NCI-H69 (cell line): ENCODE measurements around the gene BCL2L1.

ENCODE experiments used
- DNase-seq: peaks from one replicate; lab custom pipeline; 2025; lab: John Stamatoyannopoulos, UW

Gene BCL2L1

GRCh38 chr20:31723319-31724078 is 831 bp upstream of the BCL2L1 start:
- DNase-seq, result peak; percentile 100

DNA sequence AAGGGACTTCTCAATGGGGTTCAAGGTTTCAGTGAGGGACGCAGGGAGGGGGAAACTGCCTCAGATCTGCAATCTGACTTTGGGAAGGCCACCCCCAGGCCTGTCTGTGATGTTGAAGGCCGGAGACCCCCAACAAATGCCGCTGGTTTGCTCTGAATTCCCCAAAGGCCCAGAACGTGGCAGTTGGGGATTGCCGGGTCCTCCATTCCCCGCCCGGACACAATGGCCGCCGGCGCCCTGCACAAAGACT is 326 bp upstream of the BCL2L1 start:
- no peak for DNase-seq

DNA sequence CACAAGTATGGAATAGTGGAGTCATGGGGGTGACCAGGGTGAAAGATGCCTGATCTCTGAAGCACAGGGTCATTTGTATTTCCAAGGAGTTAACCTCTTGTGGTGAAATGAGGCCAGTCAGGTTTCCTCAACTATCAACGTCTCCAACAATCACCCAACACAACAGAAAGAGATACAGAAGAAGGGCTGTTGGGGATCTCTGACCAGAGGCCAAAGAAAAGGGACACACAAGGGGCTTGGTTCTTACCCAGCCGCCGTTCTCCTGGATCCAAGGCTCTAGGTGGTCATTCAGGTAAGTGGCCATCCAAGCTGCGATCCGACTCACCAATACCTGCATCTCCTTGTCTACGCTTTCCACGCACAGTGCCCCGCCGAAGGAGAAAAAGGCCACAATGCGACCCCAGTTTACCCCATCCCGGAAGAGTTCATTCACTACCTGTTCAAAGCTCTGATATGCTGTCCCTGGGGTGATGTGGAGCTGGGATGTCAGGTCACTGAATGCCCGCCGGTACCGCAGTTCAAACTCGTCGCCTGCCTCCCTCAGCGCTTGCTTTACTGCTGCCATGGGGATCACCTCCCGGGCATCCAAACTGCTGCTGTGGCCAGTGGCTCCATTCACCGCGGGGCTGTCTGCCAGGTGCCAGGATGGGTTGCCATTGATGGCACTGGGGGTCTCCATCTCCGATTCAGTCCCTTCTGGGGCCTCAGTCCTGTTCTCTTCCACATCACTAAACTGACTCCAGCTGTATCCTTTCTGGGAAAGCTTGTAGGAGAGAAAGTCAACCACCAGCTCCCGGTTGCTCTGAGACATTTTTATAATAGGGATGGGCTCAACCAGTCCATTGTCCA is 1.0 kb downstream of the BCL2L1 start:
- peak; percentile 76 for DNase-seq

DNA sequence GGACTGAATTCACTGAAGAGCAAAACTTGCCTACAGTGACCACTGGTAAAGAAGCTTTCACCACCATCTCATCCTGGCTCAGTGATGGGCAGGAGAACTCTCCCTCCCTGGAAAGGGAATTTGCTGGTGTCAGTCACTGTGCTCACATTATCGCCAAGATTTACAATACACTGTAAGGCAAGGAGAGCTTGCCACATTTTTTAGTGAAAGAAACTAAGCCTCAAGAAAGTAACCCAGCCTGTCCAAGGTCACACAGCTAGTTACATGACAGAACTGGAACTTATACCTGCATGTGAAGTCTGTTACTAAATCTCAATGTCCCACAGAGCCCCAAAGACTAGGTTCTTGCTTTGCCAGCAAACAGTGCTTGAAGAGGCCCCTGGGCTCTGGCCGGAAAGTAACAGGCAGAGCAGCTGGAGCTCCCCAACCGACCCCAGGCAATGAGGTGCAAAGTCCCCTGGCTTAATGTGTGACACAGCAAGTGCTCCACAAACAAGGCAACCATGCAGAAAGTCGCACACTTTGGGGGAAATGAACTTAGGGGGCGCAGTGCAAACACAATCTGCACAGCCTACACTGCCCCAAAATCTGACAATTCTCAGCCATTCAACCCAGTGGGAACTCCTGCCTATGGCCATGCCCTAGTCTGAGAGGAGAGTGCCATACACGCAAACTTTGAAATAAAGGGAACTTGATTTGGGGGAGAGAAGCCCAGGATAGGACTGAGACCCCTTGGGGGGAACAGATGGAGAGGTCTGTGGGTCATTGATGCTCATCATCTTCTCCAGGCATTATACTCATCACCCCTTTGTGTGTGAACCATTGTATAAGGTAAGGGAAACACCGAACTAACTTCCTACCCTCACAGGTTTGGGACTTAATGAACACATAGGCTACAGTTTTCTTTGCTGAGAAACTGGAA is 1.9 kb downstream of the BCL2L1 start:
- DNase-seq, result peak; percentile 53

GRCh38 chr20:31719644-31720485 is 2.8 kb downstream of the BCL2L1 start:
- DNase-seq, result peak; percentile 81

DNA sequence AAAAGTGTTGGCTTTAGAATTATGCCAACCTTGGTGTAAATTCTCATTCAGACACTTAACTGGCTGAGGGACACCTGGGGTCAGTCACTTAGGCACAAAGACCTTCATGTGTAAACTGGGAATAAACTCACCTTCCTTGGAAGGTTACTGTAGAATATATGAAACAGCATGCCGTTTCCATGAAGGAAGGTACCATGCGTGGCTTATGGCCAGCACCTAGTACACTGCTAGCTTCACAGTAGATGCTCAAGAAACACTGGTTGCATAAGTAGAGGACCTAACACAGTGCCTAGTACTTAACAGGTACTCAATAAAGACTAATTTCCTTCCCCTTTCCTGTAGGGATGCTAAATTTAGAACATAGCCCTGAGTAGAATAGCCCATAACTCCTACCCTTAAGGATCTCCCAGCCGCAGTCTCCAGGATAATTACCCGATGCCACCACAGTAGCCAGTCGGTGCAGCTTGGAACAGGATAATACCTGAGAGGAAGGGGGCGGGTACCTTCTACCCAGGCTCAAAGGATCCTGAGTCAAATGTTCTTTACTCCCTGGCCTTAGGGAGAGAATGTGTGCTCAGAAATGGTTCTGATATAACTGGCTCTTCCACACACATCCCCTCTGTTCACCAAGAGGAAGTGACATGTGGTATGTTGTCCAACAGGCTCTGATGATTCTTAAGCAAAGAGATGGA is 3.6 kb downstream of the BCL2L1 start:
- DNase-seq, result peak; percentile 69

- DNase-seq, result peak; percentile 91
Measured at GRCh38 chr20:31717478-31718201, 5.0 kb downstream of the BCL2L1 start.

- DNase-seq, result no peak
Measured at GRCh38 chr20:31716818-31717477, 5.7 kb downstream of the BCL2L1 start.

DNA sequence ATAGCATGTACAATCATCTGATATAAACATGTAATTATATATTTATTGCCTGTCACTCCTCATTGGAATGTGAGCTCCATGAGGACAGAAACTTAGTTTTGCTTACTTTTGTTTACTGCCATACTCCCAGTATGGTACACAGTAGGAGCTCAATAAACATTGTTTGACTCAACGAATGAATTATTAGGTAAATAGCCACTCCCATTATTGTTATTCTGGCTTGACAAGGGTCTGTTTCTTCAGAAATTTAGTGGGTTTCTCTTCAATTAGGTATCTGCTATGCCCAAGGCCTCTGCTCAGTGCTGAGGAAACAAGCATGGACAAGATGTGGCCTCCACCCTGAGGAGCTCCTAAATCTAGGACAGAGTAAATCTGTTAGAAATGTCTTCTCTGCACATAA is 6.3 kb downstream of the BCL2L1 start:
- no peak for DNase-seq

GRCh38 chr20:31715766-31716165 is 6.9 kb downstream of the BCL2L1 start:
- DNase-seq, result no peak

DNA sequence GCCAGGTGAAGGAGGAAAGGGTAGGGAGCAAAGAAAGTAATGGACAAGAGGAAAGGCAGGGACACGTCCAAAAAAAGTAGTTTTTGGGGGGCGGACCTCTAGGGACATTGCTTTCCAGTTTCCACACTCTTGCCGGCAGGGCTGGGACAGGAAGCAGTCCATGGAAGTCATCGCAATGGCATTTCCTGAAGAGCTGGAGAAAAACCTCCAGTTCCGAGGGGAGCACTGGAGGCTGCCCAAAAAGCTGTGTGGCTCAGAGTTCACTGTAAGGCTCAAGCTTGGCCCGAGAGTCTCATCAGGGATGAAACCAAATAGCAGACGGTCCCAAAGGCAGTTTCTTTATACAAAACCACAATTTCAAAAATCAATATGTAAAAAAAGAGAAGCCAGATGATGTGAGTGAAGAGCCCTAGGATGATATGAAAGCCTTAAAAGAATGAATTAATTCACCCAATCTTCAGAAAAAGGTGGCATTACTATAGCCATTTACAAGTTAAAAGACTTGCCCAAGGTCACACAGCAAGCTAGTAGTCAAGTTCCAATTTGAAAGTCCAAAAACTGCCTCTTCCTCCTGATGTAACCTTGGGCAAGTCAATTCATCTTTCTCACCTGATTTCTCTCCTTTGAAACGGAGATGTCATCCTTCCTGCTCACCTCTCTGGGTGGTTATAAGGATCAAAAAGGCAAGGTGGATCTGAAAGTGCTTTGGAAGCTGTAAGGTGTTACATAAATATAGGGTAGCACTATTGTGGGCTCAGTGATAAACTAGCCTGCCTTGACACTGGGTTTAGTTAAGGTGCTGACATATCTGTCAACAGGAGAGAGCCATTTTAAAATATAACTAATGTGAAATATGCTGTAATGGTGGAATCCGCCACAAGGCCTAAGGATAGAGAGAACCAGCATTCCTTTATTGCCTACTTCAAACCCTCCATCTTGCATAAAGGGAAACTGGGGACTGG is 9.1 kb downstream of the BCL2L1 start:
- DNase-seq, result no peak

- DNase-seq, result peak; percentile 90
Measured at GRCh38 chr20:31712564-31713311, 9.9 kb downstream of the BCL2L1 start.

- DNase-seq, result peak; percentile 94
Measured at GRCh38 chr20:31712112-31712553, 10.5 kb downstream of the BCL2L1 start.

GRCh38 chr20:31711179-31712111 is 11.2 kb downstream of the BCL2L1 start:
- DNase-seq, result peak; percentile 83

DNA sequence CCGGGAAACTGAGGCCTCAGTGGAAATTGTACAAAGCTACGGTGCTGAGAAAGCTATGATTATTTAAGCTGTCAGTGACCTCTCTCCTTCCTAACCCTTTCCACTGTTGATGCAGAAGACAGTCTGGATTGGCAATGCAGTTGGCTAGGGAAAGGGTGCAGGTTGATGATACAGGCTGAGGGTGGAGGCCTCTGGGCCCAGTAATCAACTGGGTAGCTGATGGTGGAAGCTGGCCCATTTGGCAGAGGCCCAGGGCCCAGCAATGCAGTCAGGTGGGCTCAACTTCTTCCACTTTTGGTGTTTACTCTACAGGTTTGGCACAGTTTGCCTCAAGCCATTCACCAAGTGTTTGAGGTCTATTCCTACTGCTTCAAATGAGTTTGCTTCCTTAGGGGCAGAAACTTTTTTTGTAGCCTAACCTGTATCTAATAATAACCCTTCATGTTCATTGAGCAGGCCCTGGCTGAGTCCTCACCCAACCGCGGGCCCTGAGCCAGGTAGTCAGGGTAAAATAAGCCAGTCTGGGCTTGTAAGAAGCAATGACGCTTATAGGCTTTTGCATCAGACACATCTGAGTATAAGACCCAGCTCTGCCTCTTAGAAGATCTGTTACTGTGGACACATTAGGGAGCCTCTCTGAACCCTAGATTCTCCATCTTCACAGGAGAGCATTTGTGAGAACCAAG is 12.1 kb downstream of the BCL2L1 start:
- peak; percentile 87 for DNase-seq

DNA sequence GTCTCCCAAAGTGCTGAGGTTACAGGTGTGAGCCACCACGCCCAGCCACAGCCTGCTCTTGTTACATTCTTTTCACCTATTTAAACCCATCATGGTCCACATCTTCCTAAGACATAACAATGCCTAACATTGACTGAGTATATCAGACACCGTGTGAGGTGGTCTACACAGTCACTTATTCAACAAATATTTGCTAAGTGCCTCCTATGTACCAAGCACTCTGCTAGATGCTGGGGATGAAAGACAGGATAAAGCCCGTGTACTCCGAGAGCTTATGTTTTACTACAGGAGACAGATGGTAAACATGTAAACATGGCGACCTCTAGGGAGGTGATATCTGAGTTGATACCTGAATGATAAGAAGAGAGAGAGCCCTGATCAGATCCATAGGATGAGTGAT is 12.7 kb downstream of the BCL2L1 start:
- DNase-seq, result peak; percentile 38
